ENCODE measurements around the gene SYT2. TPM values are rescaled to one million over a fixed set of nuclear protein-coding genes. Genes with fewer than 3 reads are reported as not detected.

SYT2 gene
- total and polyA plus RNA-seq, 8 donors, result under 0.01 to 0.03 (median 0.03) TPM; not detected in 4

GRCh38 chr1:202677433-202677832 is 32.8 kb downstream of the SYT2 start:
- no peak for FAIRE-seq
- Histone ChIP-seq H3K36me3 (no peaks in the 10 kb centered on the region), H3K27me3 (no peaks in the 10 kb centered on the region), H3K27ac (no peak overlapping the region), H3K4me3 (no peak overlapping the region), H3K9me3 (no peaks in the 10 kb centered on the region), H3K4me1 (no peaks in the 10 kb centered on the region)
- no peak for ATAC-seq
- DNase-seq, result no peak
- 90 to 91% methylated on average over 2 of the region's 2 CpGs for WGBS, 2 donors
- intact Hi-C loops (cut with DNase I), result no loop called here
- TF ChIP-seq CTCF (IDR thresholded peaks at IDR 0.05), result no peak

GRCh38 chr1:202673531-202673930 is 36.7 kb downstream of the SYT2 start:
- WGBS, 2 donors, result 79 to 82% methylated on average over 5 of the region's 5 CpGs
- intact Hi-C loops (cut with DNase I), result no loop called here
- DNase-seq, result no peak
- no peak overlapping the region for H3K27ac ChIP-seq
- ATAC-seq, result no peak
- H3K4me1 ChIP-seq, result peaks cover 0 to 4% (median 0%) of the 10 kb centered on the region in 3 donors
- no peaks in the 10 kb centered on the region for H3K36me3 ChIP-seq
- FAIRE-seq, result no peak
- no peaks in the 10 kb centered on the region for H3K27me3 ChIP-seq
- TF ChIP-seq CTCF (IDR thresholded peaks at IDR 0.05), result no peak
- H3K4me3 ChIP-seq, result no peak overlapping the region
- no peaks in the 10 kb centered on the region for H3K9me3 ChIP-seq

- Histone ChIP-seq H3K27ac (no peak overlapping the region), H3K9me3 (no peaks in the 10 kb centered on the region), H3K4me1 (peaks cover 0 to 4% (median 0%) of the 10 kb centered on the region in 3 donors), H3K36me3 (no peaks in the 10 kb centered on the region), H3K27me3 (no peaks in the 10 kb centered on the region), H3K4me3 (no peak overlapping the region)
- TF ChIP-seq CTCF (IDR thresholded peaks at IDR 0.05), result no peak
- no peak for FAIRE-seq
- DNase-seq, result peak in 5 of 6 donors; percentile 43 to 78 (median 56)
- WGBS, 2 donors, result 29 to 31% methylated on average over 5 of the region's 5 CpGs
- intact Hi-C loops (cut with DNase I), result no loop called here
- peak in 3 of 4 donors; percentile 80 to 81 (median 81) for ATAC-seq
These were observed 38.9 kb downstream of the SYT2 start for GRCh38 chr1:202671399-202671798.

- no peak for DNase-seq
- H3K27me3 ChIP-seq, result peaks cover 0 to 6% (median 0%) of the 10 kb centered on the region in 4 donors
- TF ChIP-seq CTCF (IDR thresholded peaks at IDR 0.05), result no peak
- ATAC-seq, result no peak
- no peak overlapping the region for H3K4me3 ChIP-seq
- WGBS, 2 donors, result 69 to 71% methylated on average over 3 of the region's 3 CpGs
- no peaks in the 10 kb centered on the region for H3K4me1 ChIP-seq
- H3K9me3 ChIP-seq, result no peaks in the 10 kb centered on the region
- intact Hi-C loops (cut with DNase I), result no loop called here
- no peak for FAIRE-seq
- no peaks in the 10 kb centered on the region for H3K36me3 ChIP-seq
- no peak overlapping the region for H3K27ac ChIP-seq
These were observed 44.8 kb downstream of the SYT2 start for GRCh38 chr1:202665417-202665816.

- Histone ChIP-seq H3K36me3 (no peaks in the 10 kb centered on the region), H3K27ac (no peak overlapping the region), H3K27me3 (peaks cover 0 to 6% (median 0%) of the 10 kb centered on the region in 4 donors), H3K9me3 (no peaks in the 10 kb centered on the region), H3K4me3 (no peak overlapping the region), H3K4me1 (no peaks in the 10 kb centered on the region)
- no peak for FAIRE-seq
- 27 to 82% methylated on average over 1 of the region's 1 CpG for WGBS, 2 donors
- no peak for ATAC-seq
- DNase-seq, result no peak
- intact Hi-C loops (cut with DNase I), result no loop called here
- TF ChIP-seq CTCF (IDR thresholded peaks at IDR 0.05), result no peak
These were observed 46.2 kb downstream of the SYT2 start for GRCh38 chr1:202664083-202664482.
